GM12878 (cell line): ENCODE measurements around the gene CCDC78. TPM values are rescaled to one million over a fixed set of nuclear protein-coding genes. Genes with fewer than 3 reads are reported as not detected.

Experiments used
- ASH2L ChIP-seq: fragments of 300-600, 200-600 bp; sonication (generic); IDR thresholded peaks from 2 replicates; pipeline ENCODE4 v1.6.1; 2017; ENCODE audit warnings: low read depth, mild to moderate bottlenecking, borderline replicate concordance
- BACH1 ChIP-seq: fragments of 450-650 bp; IDR thresholded peaks from 2 replicates; pipeline ENCODE4 v1.6.1; 2017; ENCODE audit warnings: mild to moderate bottlenecking, borderline replicate concordance
- EZH2 ChIP-seq: IDR thresholded peaks from 2 replicates; pipeline ENCODE4 v1.6.1; 2012; ENCODE audit warnings: low read depth, mild to moderate bottlenecking, control low read depth, inconsistent platforms, low read length, borderline replicate concordance; ENCODE audit not compliant: control insufficient read depth
- GABPA ChIP-seq: IDR thresholded peaks from 2 replicates; pipeline ENCODE4 v1.6.1; 2014; ENCODE audit warnings: antibody characterized with exemption, low read depth, mild to moderate bottlenecking, inconsistent platforms
- HCFC1 ChIP-seq: fragments of 150-350 bp; IDR thresholded peaks from 2 replicates; pipeline ENCODE4 v1.6.1; 2014; ENCODE audit warnings: low read length
- JUNB ChIP-seq: IDR thresholded peaks from 2 replicates; pipeline ENCODE4 v1.6.1; 2016; ENCODE audit warnings: antibody characterized with exemption, mild to moderate bottlenecking
- MTA2 ChIP-seq: fragments of 450-650 bp; IDR thresholded peaks from 2 replicates; pipeline ENCODE4 v1.6.1; 2016; ENCODE audit warnings: low read depth, mild to moderate bottlenecking, moderate library complexity
- MXI1 ChIP-seq: fragments of 150-350 bp; IDR thresholded peaks from 2 replicates; pipeline ENCODE4 v1.6.1; 2011; ENCODE audit warnings: low read depth, mild to moderate bottlenecking, inconsistent platforms, low read length, improper control_type of control experiment
- MYC ChIP-seq: IDR thresholded peaks from 2 replicates; pipeline ENCODE4 v1.6.1; 2011; ENCODE audit warnings: mild to moderate bottlenecking, low read length, moderate library complexity, inconsistent platforms; ENCODE audit not compliant: insufficient read depth, insufficient replicate concordance, insufficient read length, severe bottlenecking
- NBN ChIP-seq: fragments of 450-650 bp; IDR thresholded peaks from 2 replicates; pipeline ENCODE4 v1.6.1; 2016
- NR2F1 ChIP-seq: fragments of 450-650 bp; conservative IDR thresholded peaks from 2 replicates; pipeline ENCODE4 v1.6.1; 2017; ENCODE audit warnings: mild to moderate bottlenecking
- PKNOX1 ChIP-seq: fragments of 450-650 bp; IDR thresholded peaks from 2 replicates; pipeline ENCODE4 v1.6.1; 2016; ENCODE audit warnings: mild to moderate bottlenecking
- POLR2AphosphoS2 ChIP-seq: IDR thresholded peaks from 2 replicates; pipeline ENCODE4 v1.6.1; 2011; ENCODE audit warnings: low read depth, mild to moderate bottlenecking, low read length, improper control_type of control experiment, moderate library complexity
- POLR2AphosphoS5 ChIP-seq: IDR thresholded peaks from 2 replicates; pipeline ENCODE4 v1.6.1; 2011; ENCODE audit warnings: mild to moderate bottlenecking, low read length, inconsistent platforms
- RELA ChIP-seq: fragments of 450-650 bp; IDR thresholded peaks from 2 replicates; pipeline ENCODE4 v1.8.0; 2014; ENCODE audit warnings: borderline replicate concordance; ENCODE audit not compliant: partially characterized antibody
- SRF ChIP-seq, 2 experiments: IDR thresholded peaks; 2 replicates each; pipeline ENCODE4 v1.6.1; 2011; ENCODE audit warnings: low read depth in 2 of 2, low read length in 2 of 2, mild to moderate bottlenecking in 1 of 2, moderate library complexity in 1 of 2
- STAT1 ChIP-seq: fragments of 450-650 bp; conservative IDR thresholded peaks from 2 replicates; pipeline ENCODE4 v1.6.1; 2014; ENCODE audit warnings: antibody characterized with exemption, mild to moderate bottlenecking
- TCF7 ChIP-seq: IDR thresholded peaks from 2 replicates; pipeline ENCODE4 v1.6.1; 2014; ENCODE audit warnings: antibody characterized with exemption, borderline replicate concordance
- ZBTB40 ChIP-seq: fragments of 450-650 bp; IDR thresholded peaks from 2 replicates; pipeline ENCODE4 v1.6.1; 2016; ENCODE audit warnings: mild to moderate bottlenecking, moderate library complexity, borderline replicate concordance
- ZNF274 ChIP-seq: IDR thresholded peaks from one replicate; pipeline ENCODE4 v1.8.0; 2011; ENCODE audit not compliant: insufficient read length, insufficient read depth
- polyA plus RNA-seq, 11 experiments: library from polyadenylated mRNA; depleted of rRNA in 4 of 11; unstranded in 6 of 11; stranded (reverse) in 5 of 11; fragments of >200 nt; fragmentation: Nextera tagmentation in 4 of 11; fragmentation: Illumina TruSeq in 1 of 11; extraction: Ambion mirVana in 4 of 11; extraction: Trizol in 1 of 11; gene quantifications; 1 replicate in 1 of 11; 2 replicates in 10 of 11; pipeline versions ENCODE4 v1.2.1 to v1.2.3, GENCODE V29; 2011 to 2016; ENCODE audit warnings: inconsistent platforms in 2 of 11, missing spikeins in 2 of 11, low read depth in 1 of 11
- total RNA-seq, 4 experiments: library from RNA; depleted of rRNA in 3 of 4; stranded (reverse); fragments of >200 nt in 3 of 4; fragmentation: Illumina TruSeq in 1 of 4; extraction: Trizol in 1 of 4; gene quantifications; 2 replicates each; pipeline versions ENCODE4 v1.2.1 to v1.2.3, GENCODE V29; 2013 to 2021
- TF ChIP-seq, protein P1 (sequence below): IDR thresholded peaks from 2 replicates; pipeline ENCODE4 v1.6.1; 2011; ENCODE audit warnings: borderline replicate concordance, low read depth, mild to moderate bottlenecking, moderate library complexity, mixed read lengths, low read length; ENCODE audit not compliant: insufficient read depth; ENCODE audit errors: extremely low read length
- TF ChIP-seq, protein P2 (sequence below): fragments of 450-650 bp; formaldehyde crosslinking; IDR thresholded peaks from 2 replicates; pipeline ENCODE4 v1.5.0; 2022; ENCODE audit warnings: mild to moderate bottlenecking, missing genetic modification characterization

Gene CCDC78
- total and polyA plus RNA-seq, 10 of the 15 experiments (the other 5 are each of a cell fraction or from before 2014, with no cell fraction given), result 0.10 to 26.2 (median 5.4) TPM

DNA sequence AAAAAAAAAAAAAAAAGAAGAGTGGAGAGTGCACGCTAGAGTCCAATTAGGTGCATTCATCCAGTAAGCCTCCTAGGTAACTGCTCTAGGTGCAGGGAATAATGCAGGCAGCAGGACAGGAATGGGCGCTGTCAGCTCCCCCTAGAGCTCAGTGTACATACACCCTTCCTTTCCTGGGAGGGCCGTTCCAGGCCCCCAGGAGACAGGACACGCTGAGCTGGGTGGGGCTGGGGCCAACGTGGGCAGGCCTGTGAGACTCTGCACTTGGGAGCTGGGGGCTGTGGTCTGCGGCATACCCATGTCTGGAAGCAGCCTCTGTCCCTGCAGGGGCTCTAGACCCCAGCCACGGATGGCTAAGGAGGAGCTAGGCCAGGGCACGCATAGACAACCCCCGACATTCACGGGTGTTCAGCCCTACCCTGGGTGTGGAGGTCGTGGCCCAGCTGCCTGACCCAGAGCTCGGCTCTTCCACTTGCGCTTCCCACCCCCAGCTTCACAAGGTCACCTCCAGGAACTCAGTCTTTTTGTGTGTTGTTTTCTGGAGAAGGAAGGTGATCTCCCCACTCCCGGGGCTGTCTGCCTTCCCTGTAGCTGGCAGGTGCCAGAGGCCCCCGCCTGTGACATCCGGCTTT, 6.3 kb downstream of the CCDC78 start (continued):
- no peak for TF ChIP-seq POLR2AphosphoS5
- TF ChIP-seq HCFC1, result no peak
- TF ChIP-seq NBN, result no peak
- TF ChIP-seq TCF7, result no peak
- no peak for TF ChIP-seq BACH1
- TF ChIP-seq ASH2L, result no peak
- no peak for TF ChIP-seq SRF (IDR thresholded peaks at IDR 0.05; ENCODE audit: low read depth in 2 of 2, low read length in 2 of 2)
- no peak for TF ChIP-seq JUNB
- no peak for TF ChIP-seq GABPA
- TF ChIP-seq NR2F1, result no peak
- no peak for TF ChIP-seq MTA2
- TF ChIP-seq RELA, result no peak
- no peak for TF ChIP-seq ZNF274
- no peak for TF ChIP-seq MYC
- TF ChIP-seq EZH2, result no peak
- TF ChIP-seq STAT1, result no peak
- TF ChIP-seq, protein P1, sequence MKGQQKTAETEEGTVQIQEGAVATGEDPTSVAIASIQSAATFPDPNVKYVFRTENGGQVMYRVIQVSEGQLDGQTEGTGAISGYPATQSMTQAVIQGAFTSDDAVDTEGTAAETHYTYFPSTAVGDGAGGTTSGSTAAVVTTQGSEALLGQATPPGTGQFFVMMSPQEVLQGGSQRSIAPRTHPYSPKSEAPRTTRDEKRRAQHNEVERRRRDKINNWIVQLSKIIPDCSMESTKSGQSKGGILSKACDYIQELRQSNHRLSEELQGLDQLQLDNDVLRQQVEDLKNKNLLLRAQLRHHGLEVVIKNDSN, result no peak
- TF ChIP-seq POLR2AphosphoS2, result 0 out of 2 replicates have a peak, but pooled peaks have one; percentile 29
- no peak for TF ChIP-seq PKNOX1
- TF ChIP-seq ZBTB40, result no peak
- TF ChIP-seq MXI1, result no peak
- TF ChIP-seq, protein P2, sequence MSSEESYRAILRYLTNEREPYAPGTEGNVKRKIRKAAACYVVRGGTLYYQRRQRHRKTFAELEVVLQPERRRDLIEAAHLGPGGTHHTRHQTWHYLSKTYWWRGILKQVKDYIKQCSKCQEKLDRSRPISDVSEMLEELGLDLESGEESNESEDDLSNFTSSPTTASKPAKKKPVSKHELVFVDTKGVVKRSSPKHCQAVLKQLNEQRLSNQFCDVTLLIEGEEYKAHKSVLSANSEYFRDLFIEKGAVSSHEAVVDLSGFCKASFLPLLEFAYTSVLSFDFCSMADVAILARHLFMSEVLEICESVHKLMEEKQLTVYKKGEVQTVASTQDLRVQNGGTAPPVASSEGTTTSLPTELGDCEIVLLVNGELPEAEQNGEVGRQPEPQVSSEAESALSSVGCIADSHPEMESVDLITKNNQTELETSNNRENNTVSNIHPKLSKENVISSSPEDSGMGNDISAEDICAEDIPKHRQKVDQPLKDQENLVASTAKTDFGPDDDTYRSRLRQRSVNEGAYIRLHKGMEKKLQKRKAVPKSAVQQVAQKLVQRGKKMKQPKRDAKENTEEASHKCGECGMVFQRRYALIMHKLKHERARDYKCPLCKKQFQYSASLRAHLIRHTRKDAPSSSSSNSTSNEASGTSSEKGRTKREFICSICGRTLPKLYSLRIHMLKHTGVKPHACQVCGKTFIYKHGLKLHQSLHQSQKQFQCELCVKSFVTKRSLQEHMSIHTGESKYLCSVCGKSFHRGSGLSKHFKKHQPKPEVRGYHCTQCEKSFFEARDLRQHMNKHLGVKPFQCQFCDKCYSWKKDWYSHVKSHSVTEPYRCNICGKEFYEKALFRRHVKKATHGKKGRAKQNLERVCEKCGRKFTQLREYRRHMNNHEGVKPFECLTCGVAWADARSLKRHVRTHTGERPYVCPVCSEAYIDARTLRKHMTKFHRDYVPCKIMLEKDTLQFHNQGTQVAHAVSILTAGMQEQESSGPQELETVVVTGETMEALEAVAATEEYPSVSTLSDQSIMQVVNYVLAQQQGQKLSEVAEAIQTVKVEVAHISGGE (CRISPR knock-in tag), result no peak
